Measurements from ENCODE around the gene IFT22.
"Not testable (repeated sequence)": the region's sequence is repeated elsewhere in the genome, so short reads cannot be mapped to it uniquely, and the experiment has no call there.

IFT22 gene

GRCh38 chr7:101308245-101309085, 13.1 kb downstream of the IFT22 start:
- DNase-seq: peak; percentile 36 to 55

DNA sequence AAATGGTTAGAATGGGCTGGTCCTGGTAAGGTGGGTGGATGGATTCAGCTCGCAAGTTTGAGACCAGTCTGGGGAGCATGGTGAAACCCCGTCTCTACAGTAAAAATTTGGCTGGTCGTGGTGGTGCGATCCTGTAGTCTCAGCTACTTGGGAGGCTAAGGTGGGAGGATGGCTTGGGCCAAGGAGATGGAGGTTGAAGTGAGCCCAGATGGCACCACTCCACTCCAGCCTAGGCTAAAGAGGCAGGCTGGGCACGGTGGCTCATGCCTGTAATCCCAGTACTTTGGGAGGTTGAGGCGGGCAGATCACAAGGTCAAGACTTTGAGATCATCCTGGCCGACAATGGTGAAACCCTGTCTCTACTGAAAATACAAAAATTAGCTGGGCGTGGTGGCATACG, 15.3 kb downstream of the IFT22 start:
- DNase-seq: no peak

GRCh38 chr7:101303102-101303701, 18.4 kb downstream of the IFT22 start:
- no peak for DNase-seq

DNA sequence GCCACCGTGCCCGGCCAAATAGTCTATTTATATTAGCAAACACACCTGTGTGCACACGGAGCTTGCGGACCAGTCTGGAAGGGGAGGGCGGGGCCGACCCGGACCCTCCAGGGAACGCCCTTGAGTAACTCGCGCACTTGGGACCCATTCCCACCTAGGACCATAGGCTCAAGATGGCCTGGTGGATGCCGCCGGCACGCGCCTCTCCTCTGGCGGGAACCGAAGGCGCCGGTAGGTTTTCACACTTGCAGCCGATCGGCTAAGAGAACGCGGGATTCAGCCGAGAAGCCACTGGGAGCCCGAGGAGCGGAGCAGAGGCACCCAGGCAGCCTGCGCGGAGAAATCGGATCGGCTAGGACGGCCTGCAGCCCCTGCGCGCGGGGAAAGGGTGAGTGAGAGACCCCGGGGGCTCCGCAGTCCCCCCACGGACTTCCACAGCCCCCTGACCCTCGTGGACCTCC, 18.9 kb downstream of the IFT22 start:
- no peak for DNase-seq

- no peak for DNase-seq
These were observed 20.9 kb downstream of the IFT22 start for GRCh38 chr7:101300465-101301376.

GRCh38 chr7:101299511-101300464, 21.8 kb downstream of the IFT22 start:
- no peak for DNase-seq

DNA sequence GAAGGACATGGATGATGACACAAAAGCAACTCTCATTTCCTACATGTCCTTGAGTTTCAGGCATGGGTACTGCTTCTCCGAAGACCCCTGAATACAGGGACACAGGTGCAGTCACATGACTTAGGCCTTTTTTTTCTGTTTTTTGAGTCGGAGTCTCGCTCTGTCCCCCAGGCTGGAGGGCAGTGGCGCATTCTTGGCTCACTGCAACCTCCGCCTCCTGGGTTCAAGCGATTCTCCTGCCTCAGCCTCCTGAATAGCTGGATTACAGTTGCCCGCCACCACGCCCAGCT, 26.8 kb downstream of the IFT22 start:
- no peak for DNase-seq

- DNase-seq: no peak
These were observed 27.4 kb downstream of the IFT22 start for GRCh38 chr7:101294039-101294831.

- DNase-seq: not testable (repeated sequence)
These were observed 28.3 kb downstream of the IFT22 start for GRCh38 chr7:101293069-101294021.

GRCh38 chr7:101292566-101292965, 29.0 kb downstream of the IFT22 start:
- not testable (repeated sequence) for DNase-seq

DNA sequence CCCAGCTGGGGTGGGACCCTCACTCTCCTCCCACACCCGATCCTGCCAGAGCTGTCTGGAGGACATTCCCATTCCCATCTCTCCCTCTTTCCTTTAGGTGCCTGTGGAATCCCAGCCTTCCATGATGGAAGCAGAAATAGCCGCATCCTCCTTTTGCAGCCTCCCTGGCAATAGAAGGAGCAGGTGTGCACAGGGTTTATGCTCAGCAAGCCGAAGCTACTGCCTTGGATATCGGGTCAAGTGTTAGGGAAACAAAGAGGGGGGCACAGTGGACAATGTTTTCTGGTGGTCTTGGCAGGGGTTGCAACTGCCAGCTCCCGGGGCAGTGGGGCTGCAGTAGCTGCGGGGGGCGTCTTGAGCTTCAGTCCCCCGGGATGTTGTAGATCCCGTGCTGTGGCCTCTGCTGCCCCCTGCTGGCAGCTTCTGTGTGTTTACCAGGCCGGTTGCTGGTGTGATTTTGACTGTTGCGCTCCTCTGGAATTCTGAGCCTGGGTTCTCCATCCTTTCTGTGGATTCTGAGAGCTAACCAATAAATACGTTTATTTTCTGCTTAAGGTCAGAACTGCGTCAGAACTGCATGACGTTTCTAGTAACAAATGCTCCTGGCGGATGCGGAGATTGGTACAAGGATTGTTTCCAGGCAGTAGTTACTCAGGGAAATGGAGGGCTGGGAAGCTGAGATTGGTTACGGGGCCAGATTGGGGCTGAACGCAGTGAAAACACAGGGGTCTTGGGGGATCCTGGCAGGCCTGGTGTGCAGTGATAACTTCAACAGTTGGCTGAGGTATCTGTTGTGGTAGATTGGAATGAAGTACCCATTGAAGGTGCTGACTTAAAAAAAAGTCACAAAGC, 31.2 kb downstream of the IFT22 start:
- peak in 1 of 2 experiments; percentile 39 for DNase-seq

- DNase-seq: not testable (repeated sequence)
These were observed 31.9 kb downstream of the IFT22 start for GRCh38 chr7:101289687-101290086.

GRCh38 chr7:101288439-101288838, 33.2 kb downstream of the IFT22 start:
- DNase-seq: no peak

DNA sequence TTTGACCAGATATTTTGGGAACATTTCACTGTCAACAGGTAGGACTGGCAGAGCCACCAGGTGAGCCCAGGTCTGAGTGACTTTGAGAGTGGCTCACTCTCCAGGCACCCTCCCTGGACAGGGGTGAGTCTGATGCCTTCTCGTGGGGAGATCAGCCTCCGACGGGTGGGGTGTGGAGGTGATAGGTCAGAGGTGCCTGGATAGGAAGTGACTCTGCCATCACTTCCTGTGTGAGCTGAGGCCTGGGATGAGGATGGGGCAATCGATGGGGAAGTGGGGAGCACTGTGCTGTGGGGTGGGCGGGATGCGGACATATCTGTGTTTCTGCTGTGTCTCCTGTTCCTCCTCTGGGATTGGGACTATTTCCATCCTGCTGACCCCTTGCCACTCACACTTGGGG, 34.6 kb downstream of the IFT22 start:
- no peak for DNase-seq

GRCh38 chr7:101285880-101286279, 35.7 kb downstream of the IFT22 start:
- peak in 1 of 2 experiments; percentile 9 for DNase-seq

- no peak for DNase-seq
These were observed 36.4 kb downstream of the IFT22 start for GRCh38 chr7:101285171-101285570.

GRCh38 chr7:101280912-101281311, 40.7 kb downstream of the IFT22 start:
- DNase-seq: not testable (repeated sequence)

GRCh38 chr7:101278461-101279292, 42.9 kb downstream of the IFT22 start:
- no peak for DNase-seq
